Midbrain (tissue), 1 donor: ENCODE measurements around the gene CIRBP.
"Not testable (repeated sequence)": the region's sequence is repeated elsewhere in the genome, so short reads cannot be mapped to it uniquely, and the experiment has no call there.

Experiments
- DNase-seq: peaks from one replicate; lab custom pipeline; 2025; lab: John Stamatoyannopoulos, UW

Gene CIRBP

GRCh38 chr19:1244693-1245451 lies 24.3 kb upstream of the CIRBP start:
- DNase-seq, result peak; percentile 20

GRCh38 chr19:1245494-1246264 lies 23.5 kb upstream of the CIRBP start:
- no peak for DNase-seq

- not testable (repeated sequence) for DNase-seq
These were observed 22.7 kb upstream of the CIRBP start for GRCh38 chr19:1246265-1247087.

- no peak for DNase-seq
These were observed 21.4 kb upstream of the CIRBP start for GRCh38 chr19:1247748-1248138.

- peak; percentile 65 for DNase-seq
These were observed 20.9 kb upstream of the CIRBP start, which contains the start of gene MIDN for GRCh38 chr19:1248139-1248785. Gene MIDN (plus strand): TSS chr19:1248583. CDS start chr19:1250297, 1,714 bp downstream.

- peak; percentile 72 for DNase-seq
These were observed 20.3 kb upstream of the CIRBP start for GRCh38 chr19:1248786-1249297.

- DNase-seq, result peak; percentile 88
These were observed 19.7 kb upstream of the CIRBP start for GRCh38 chr19:1249298-1249989.

GRCh38 chr19:1249990-1250436 lies 19.1 kb upstream of the CIRBP start:
- DNase-seq, result no peak

- peak; percentile 70 for DNase-seq
These were observed 18.5 kb upstream of the CIRBP start for GRCh38 chr19:1250437-1251260.

- peak; percentile 44 for DNase-seq
These were observed 17.6 kb upstream of the CIRBP start for GRCh38 chr19:1251330-1252220.

GRCh38 chr19:1252221-1252820 lies 16.8 kb upstream of the CIRBP start:
- peak; percentile 89 for DNase-seq

GRCh38 chr19:1252821-1253513 lies 16.2 kb upstream of the CIRBP start:
- DNase-seq, result peak; percentile 90

GRCh38 chr19:1253514-1254080 lies 15.5 kb upstream of the CIRBP start:
- DNase-seq, result no peak

- DNase-seq, result peak; percentile 34
These were observed 15.0 kb upstream of the CIRBP start for GRCh38 chr19:1254081-1254527.

GRCh38 chr19:1254530-1255185 lies 14.5 kb upstream of the CIRBP start:
- DNase-seq, result no peak

- peak; percentile 83 for DNase-seq
These were observed 13.7 kb upstream of the CIRBP start for GRCh38 chr19:1255186-1256161.
